Activated naive CD4-positive, alpha-beta T cell treated with anti-CD3 and anti-CD28 coated beads for 36 hours (primary cell): Measurements from ENCODE around the gene KRTAP5-5. TPM values are rescaled to one million over a fixed set of nuclear protein-coding genes. Genes with fewer than 3 reads are reported as not detected.
A peak's percentile ranks its signal among the peaks of the same experiment; 100 is the strongest.
"Not testable (repeated sequence)": the region's sequence is repeated elsewhere in the genome, so short reads cannot be mapped to it uniquely, and the experiment has no call there.

Experiments used
- CTCF ChIA-PET: fragments of 350-600 bp; sonication (Branson Sonifier 250); formaldehyde crosslinking; loops from one replicate; lab custom pipeline; 2021; ENCODE audit warnings: antibody characterized with exemption; lab: Charles Lee
- DNase-seq: peaks from one replicate; pipeline ENCODE4 v3.0.0-alpha.2; 2020
- H3K27ac Mint-ChIP-seq: one replicate; pipeline ENCODE4 v1.8.0; 2021; ENCODE audit warnings: mild to moderate bottlenecking, mixed read lengths
- H3K27me3 Mint-ChIP-seq: one replicate; pipeline ENCODE4 v1.8.0; 2021; ENCODE audit warnings: low read depth, mixed read lengths
- H3K36me3 Mint-ChIP-seq: one replicate; pipeline ENCODE4 v1.8.0; 2021; ENCODE audit warnings: low read depth, mixed read lengths
- H3K4me1 Mint-ChIP-seq: one replicate; pipeline ENCODE4 v1.8.0; 2021; ENCODE audit warnings: low read depth, mixed read lengths
- H3K4me3 Mint-ChIP-seq: one replicate; pipeline ENCODE4 v1.8.0; 2021; ENCODE audit warnings: mild to moderate bottlenecking, moderate library complexity, mixed read lengths
- H3K9me3 Mint-ChIP-seq: one replicate; pipeline ENCODE4 v1.8.0; 2021; ENCODE audit warnings: mixed read lengths
- intact Hi-C: fragments of 100-400 bp; cut with micrococcal nuclease; formaldehyde crosslinking; loops from one replicate; pipeline ENCODE4 v1.15.1; 2023
- total RNA-seq, 2 experiments: library from RNA; stranded (reverse); gene quantifications; one replicate each; pipeline ENCODE4 v1.2.3, GENCODE V29; 2021

KRTAP5-5 gene
- total RNA-seq = not detected

DNA sequence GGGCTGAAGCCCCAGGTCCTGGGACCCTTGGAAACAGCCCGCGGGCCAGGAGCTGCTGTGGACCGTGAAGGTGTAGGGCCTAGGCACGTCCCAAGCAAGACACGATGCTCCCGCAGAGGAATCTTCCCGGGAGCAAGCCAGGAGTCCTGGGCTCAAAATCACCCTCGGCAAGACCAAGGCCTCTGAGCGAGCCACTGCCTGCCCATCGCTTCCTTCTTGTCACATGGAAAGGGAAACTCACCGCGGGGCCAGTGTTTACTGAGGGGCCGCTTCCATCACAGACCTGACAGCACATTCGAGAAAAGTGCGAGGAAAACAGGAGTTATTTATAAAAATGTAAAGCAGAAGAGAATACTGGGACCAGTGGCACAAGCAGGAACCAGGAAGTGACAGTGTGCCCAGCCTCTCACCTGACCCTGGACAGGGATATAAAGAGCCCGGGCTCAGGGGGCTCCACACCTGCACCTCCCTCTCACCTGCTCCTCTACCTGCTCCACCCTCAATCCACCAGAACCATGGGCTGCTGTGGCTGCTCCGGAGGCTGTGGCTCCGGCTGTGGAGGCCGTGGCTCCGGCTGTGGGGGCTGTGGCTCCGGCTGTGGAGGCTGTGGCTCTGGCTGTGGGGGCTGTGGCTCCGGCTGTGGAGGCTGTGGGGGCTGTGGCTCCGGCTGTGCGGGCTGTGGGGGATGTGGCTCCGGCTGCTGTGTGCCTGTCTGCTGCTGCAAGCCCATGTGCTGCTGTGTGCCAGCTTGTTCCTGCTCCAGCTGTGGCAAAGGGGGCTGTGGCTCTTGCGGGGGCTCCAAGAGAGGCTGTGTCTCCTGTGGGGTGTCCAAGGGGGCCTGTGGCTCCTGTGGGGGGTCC is at the start of gene KRTAP5-5:
Gene KRTAP5-5, plus strand, starts transcription at position 450 of the 860 bp plus-strand sequence. Its CDS starts 66 bp downstream, at position 516.
- CTCF ChIA-PET = interaction anchor here (0.7 to 2.7 kb wide), 7 partner anchors 8 to 55 kb away, joined by 3 to 21 read pairs (median 5); no protein-coding TSS in a partner anchor
- Mint-ChIP-seq H3K4me3 (no peak within 1 kb of the TSS), H3K4me1 (peaks cover 4% of the 10 kb centered on the region)

GRCh38 chr11:1581976-1582375 is 47.6 kb upstream of the KRTAP5-5 start:
- peaks cover 7% of the 10 kb centered on the region for H3K27me3 Mint-ChIP-seq
- CTCF ChIA-PET = interaction anchor here (1.2 to 1.5 kb wide), 2 partner anchors 14 to 35 kb away, joined by 3 to 5 read pairs; no protein-coding TSS in a partner anchor
- peaks cover 4% of the 10 kb centered on the region for H3K9me3 Mint-ChIP-seq
- no peak overlapping the region for H3K4me3 Mint-ChIP-seq
- no peak for DNase-seq
- H3K4me1 Mint-ChIP-seq = peaks cover 10% of the 10 kb centered on the region
- intact Hi-C loops = no loop called here
- H3K36me3 Mint-ChIP-seq = no peaks in the 10 kb centered on the region
- H3K27ac Mint-ChIP-seq = no peak overlapping the region

More for the DNA sequence above, at the start of gene KRTAP5-5:
- Mint-ChIP-seq H3K36me3 (no peaks in the 10 kb centered on the region), H3K9me3 (no peaks in the 10 kb centered on the region), H3K27ac (no peak within 1 kb of the TSS), H3K27me3 (peaks cover 21% of the 10 kb centered on the region)
- intact Hi-C loops = loop anchor here (2.0 kb wide), 1 partner anchor 83 kb away; no protein-coding TSS in a partner anchor
- no peak for DNase-seq

DNA sequence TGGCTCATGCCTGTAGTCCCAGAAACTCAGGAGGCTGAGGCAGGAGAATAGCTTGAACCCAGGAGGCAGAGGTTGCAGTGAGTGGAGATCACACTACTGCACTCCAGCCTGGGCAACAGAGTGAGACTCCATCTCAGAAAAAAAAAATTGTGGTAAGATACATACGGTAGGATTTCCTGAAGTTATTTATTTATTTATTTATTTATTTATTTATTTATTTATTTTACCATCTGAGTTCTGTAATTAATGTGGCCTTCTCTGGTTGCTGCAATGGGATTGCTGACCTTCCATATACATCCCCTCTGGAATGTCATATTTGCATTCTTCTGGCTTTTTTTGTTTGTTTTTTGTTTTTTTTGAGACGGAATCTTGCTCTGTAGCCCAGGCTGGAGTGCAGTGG is 46.7 kb upstream of the KRTAP5-5 start:
- H3K27me3 Mint-ChIP-seq, H3K36me3 Mint-ChIP-seq, DNase-seq, intact Hi-C loops, H3K4me3 Mint-ChIP-seq, H3K27ac Mint-ChIP-seq, H3K9me3 Mint-ChIP-seq: not testable (repeated sequence)
- H3K4me1 Mint-ChIP-seq = peaks cover 10% of the 10 kb centered on the region
- CTCF ChIA-PET = interaction anchor here (1.5 kb wide), 1 partner anchor 36 kb away, joined by 5 read pairs; no protein-coding TSS in a partner anchor

DNA sequence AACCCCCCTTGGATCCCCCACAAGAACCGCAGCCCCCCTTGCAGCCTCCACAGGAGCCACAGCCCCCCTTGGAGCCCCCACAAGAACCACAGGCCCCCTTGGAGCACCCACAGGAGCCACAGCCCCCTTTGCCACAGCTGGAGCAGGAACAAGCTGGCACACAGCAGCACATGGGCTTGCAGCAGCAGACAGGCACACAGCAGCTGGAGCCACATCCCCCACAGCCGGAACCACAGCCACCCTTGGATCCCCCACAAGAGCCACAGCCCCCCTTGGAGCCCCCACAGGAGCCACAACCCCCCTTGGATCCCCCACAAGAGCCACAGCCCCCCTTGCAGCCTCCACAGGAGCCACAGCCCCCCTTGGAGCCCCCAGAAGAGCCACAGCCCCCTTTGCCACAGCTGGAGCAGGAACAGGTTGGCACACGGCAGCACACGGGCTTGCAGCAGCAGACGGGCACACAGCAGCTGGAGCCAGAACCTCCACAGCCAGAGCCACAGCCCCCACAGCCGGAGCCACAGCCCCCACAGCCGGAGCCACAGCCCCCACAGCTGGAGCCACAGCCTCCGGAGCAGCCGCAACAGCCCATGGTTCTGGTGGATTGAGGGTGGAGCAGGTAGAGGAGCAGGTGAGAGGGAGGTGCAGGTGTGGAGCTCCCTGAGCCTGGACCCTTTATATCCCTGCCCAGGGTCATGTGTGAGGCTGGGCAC is 44.8 kb upstream of the KRTAP5-5 start, which contains the start of gene KRTAP5-1:
Gene KRTAP5-1, minus strand, starts transcription at position 623 of the 710 bp plus-strand sequence. Its CDS starts 34 bp downstream, at position 589.
- intact Hi-C loops, DNase-seq, H3K27me3 Mint-ChIP-seq, CTCF ChIA-PET, H3K27ac Mint-ChIP-seq, H3K4me3 Mint-ChIP-seq, H3K9me3 Mint-ChIP-seq, H3K36me3 Mint-ChIP-seq: not testable (repeated sequence)
- peaks cover 19% of the 10 kb centered on the region for H3K4me1 Mint-ChIP-seq

DNA sequence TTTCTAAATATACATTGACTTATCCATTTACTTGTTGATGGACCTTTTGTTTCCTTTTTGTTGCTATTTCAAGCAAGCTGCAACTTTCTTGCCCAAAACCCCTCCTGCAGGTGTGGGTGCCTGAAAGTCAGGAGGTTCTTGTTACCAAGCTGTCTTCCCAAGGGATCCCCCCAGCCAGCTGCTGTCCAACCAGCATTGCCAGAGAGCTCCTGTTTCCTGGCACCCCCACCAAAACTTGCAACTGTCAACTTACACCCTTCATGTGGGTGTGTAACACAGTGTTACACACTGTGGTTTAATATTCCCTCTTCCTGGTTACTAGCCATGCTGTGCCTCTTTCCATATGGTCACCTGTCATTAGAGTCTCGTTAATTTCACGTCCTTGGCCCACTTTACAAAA is 42.9 kb upstream of the KRTAP5-5 start:
- H3K27me3 Mint-ChIP-seq = peaks cover 11% of the 10 kb centered on the region
- H3K9me3 Mint-ChIP-seq = peaks cover 2% of the 10 kb centered on the region
- peaks cover 7% of the 10 kb centered on the region for H3K36me3 Mint-ChIP-seq
- no peak overlapping the region for H3K27ac Mint-ChIP-seq
- H3K4me3 Mint-ChIP-seq = no peak overlapping the region
- no peak for DNase-seq
- CTCF ChIA-PET = interaction anchor here (0.8 to 0.9 kb wide), 2 partner anchors 9 to 12 kb away, joined by 3 read pairs; no protein-coding TSS in a partner anchor
- peaks cover 19% of the 10 kb centered on the region for H3K4me1 Mint-ChIP-seq
- intact Hi-C loops = no loop called here

GRCh38 chr11:1589191-1589963 is 40.2 kb upstream of the KRTAP5-5 start:
- intact Hi-C loops, H3K27me3 Mint-ChIP-seq, H3K36me3 Mint-ChIP-seq, H3K9me3 Mint-ChIP-seq: not testable (repeated sequence)
- Mint-ChIP-seq H3K4me1 (peaks cover 14% of the 10 kb centered on the region), H3K27ac (peak overlapping the region; percentile 89), H3K4me3 (peak overlapping the region; percentile 53)
- CTCF ChIA-PET = interaction anchor here (0.6 to 2.2 kb wide), 6 partner anchors 10 to 137 kb away, joined by 3 to 12 read pairs (median 3); no protein-coding TSS in a partner anchor
- peak; percentile 27 for DNase-seq

DNA sequence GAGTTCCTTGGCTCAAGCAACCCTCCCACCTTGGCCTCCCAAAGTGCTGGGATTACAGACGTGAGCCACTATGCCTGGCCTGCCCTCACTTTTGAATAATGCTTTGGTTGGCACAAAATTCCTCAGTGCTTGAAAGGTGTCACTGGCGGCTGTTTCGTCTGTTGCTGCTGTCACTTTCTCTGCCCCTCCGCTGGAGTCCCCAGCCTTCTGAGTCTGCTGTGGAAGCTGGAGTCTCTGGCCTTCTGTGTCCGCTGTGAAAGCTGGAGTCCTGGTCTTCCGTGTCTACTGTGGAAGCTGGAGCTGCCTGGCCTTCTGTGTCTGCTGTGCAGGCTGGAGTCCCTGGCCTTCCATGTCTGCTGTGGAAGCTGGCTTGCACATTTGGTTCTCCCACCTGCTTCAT is 39.6 kb upstream of the KRTAP5-5 start:
- Mint-ChIP-seq H3K4me3 (no peak overlapping the region), H3K27me3 (peaks cover 5% of the 10 kb centered on the region), H3K9me3 (peaks cover 2% of the 10 kb centered on the region), H3K4me1 (peaks cover 14% of the 10 kb centered on the region), H3K36me3 (peaks cover 7% of the 10 kb centered on the region), H3K27ac (no peak overlapping the region)
- CTCF ChIA-PET = no interaction called here
- intact Hi-C loops = no loop called here
- no peak for DNase-seq

- peaks cover 18% of the 10 kb centered on the region for H3K27me3 Mint-ChIP-seq
- peaks cover 13% of the 10 kb centered on the region for H3K4me1 Mint-ChIP-seq
- peaks cover 7% of the 10 kb centered on the region for H3K36me3 Mint-ChIP-seq
- H3K27ac Mint-ChIP-seq = no peak overlapping the region
- DNase-seq = no peak
- intact Hi-C loops = no loop called here
- peaks cover 2% of the 10 kb centered on the region for H3K9me3 Mint-ChIP-seq
- CTCF ChIA-PET = interaction anchor here (0.9 kb wide), 1 partner anchor 60 kb away, joined by 3 read pairs; no protein-coding TSS in a partner anchor
- no peak overlapping the region for H3K4me3 Mint-ChIP-seq
Observed at GRCh38 chr11:1592628-1593027, 36.9 kb upstream of the KRTAP5-5 start.

GRCh38 chr11:1595994-1596575 is 33.5 kb upstream of the KRTAP5-5 start:
- peaks cover 17% of the 10 kb centered on the region for H3K27me3 Mint-ChIP-seq

DNA sequence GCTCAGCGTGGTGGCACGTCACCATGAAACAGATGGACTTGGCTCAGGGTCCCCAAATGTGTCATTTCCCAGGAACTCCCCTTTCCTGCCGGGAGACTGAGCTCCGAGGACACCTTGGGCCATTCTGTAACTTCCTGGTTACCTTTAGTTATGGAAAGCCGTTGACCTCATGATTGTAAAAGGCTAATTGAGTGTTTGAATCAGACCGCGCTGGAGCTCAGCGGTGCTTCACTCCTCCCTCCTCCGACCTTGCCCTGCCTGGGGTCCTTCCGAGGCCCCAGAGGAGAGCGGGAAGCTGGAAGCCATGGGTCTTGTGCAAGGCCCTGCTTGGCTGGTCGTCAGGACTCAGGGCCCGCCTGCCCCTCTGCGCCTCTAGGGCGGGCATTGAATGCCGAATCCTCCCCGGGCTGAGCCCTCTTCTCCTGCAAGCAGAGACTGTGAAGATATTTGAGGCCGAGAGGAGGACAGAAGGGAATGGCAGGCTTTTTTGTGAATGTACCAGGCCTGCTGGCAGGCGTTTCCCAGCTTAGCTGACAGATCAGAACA is 32.9 kb upstream of the KRTAP5-5 start:
- H3K4me3 Mint-ChIP-seq, H3K27ac Mint-ChIP-seq, intact Hi-C loops, H3K36me3 Mint-ChIP-seq, H3K9me3 Mint-ChIP-seq, H3K4me1 Mint-ChIP-seq, DNase-seq: not testable (repeated sequence)
- CTCF ChIA-PET = interaction anchor here (0.6 to 3.6 kb wide), 4 partner anchors 9 to 32 kb away, joined by 3 to 21 read pairs (median 4); partner anchors contain the start of gene KRTAP5-5
- peaks cover 17% of the 10 kb centered on the region for H3K27me3 Mint-ChIP-seq

More at GRCh38 chr11:1595994-1596575, 33.5 kb upstream of the KRTAP5-5 start:
- H3K9me3 Mint-ChIP-seq, H3K27ac Mint-ChIP-seq, H3K4me1 Mint-ChIP-seq, H3K4me3 Mint-ChIP-seq, H3K36me3 Mint-ChIP-seq, DNase-seq: not testable (repeated sequence)
- intact Hi-C loops = loop anchor here (1.0 kb wide), 1 partner anchor 32 kb away; no protein-coding TSS in a partner anchor
- CTCF ChIA-PET = interaction anchor here (0.6 to 3.6 kb wide), 9 partner anchors 9 to 85 kb away, joined by 3 to 21 read pairs (median 4); partner anchors contain the start of gene KRTAP5-5
